MM.1S (cell line): Measurements from ENCODE around the gene PLEK2.

ENCODE experiments used
- CTCF ChIP-seq: fragments of 300-600 bp; sonication (generic); IDR thresholded peaks from 2 replicates; pipeline ENCODE4 v1.5.1; 2016; ENCODE audit warnings: antibody characterized with exemption, low read length, mixed read lengths
- EZH2 ChIP-seq: fragments of 300-600 bp; sonication (generic); optimal IDR thresholded peaks from 2 replicates; pipeline ENCODE3; 2017; ENCODE audit warnings: low read depth, mild to moderate bottlenecking, antibody characterized with exemption, low read length, mixed read lengths
- EZH2phosphoT487 ChIP-seq: fragments of 300-600 bp; sonication (generic); IDR thresholded peaks from 2 replicates; pipeline ENCODE4 v1.6.1; 2018; ENCODE audit warnings: antibody characterized with exemption, low read length

GRCh38 chr14:67435603-67436002 is 23.6 kb upstream of the PLEK2 start:
- TF ChIP-seq EZH2phosphoT487 = no peak
- TF ChIP-seq CTCF = no peak
- TF ChIP-seq EZH2 = no peak
